ENCODE data around the gene MGAT4B.

The MGAT4B gene

GRCh38 chr5:179767496-179768100, 39.1 kb downstream of the MGAT4B start:
- DNase-seq = no peak

DNA sequence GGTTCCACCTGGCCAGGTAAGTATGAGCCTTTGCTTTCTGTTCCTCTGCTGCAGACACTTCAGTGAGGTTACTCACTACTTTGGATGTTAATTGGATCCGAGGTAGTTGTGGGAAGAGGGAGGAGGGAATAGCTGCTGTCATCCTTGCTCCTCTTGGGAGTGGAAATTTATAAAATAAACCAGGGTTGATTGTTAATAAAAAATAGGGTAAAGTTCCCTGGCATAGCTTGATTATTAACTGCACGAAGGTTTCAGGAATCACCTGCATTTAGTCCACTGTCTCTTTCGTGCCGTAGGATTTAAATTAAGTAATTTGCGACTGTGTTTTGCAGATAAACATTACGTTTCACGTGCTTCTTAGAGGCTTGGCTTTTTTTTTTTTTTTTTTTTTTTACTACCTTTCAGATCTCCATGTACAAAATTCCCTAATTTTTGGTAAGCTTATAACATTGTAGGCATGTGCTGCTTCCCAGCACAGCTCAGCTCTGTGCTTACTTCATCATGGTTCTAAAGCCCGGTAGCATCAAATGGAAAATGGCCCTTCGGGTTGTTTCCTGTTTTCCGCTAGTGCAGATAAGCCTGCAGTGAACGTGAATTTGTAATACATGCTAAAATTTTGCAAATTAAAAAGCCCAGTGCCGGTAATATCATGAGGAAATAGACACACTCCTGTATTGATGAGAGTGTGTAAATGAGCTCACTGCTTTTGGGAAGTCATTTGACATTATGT, 39.8 kb downstream of the MGAT4B start:
- no peak for DNase-seq

GRCh38 chr5:179766021-179766725, 40.5 kb downstream of the MGAT4B start:
- no peak for DNase-seq

DNA sequence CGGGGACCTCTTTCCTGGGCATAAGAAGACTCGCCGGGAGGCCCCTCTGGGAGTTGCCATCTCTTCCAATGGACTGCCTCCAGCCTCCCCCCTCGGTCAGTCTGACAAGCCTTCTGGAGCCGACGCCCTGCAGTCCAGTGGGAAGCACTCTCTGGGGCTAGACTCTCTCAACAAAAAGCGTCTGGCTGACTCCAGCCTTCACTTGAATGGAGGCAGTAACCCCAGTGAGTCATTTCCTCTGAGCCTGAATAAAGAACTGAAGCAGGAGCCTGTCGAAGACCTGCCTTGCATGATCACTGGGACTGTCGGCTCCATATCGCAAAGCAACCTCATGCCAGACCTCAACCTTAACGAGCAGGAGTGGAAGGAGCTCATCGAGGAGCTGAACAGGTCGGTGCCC, 41.3 kb downstream of the MGAT4B start:
- no peak for DNase-seq

GRCh38 chr5:179764056-179764455, 42.6 kb downstream of the MGAT4B start:
- DNase-seq = no peak

DNA sequence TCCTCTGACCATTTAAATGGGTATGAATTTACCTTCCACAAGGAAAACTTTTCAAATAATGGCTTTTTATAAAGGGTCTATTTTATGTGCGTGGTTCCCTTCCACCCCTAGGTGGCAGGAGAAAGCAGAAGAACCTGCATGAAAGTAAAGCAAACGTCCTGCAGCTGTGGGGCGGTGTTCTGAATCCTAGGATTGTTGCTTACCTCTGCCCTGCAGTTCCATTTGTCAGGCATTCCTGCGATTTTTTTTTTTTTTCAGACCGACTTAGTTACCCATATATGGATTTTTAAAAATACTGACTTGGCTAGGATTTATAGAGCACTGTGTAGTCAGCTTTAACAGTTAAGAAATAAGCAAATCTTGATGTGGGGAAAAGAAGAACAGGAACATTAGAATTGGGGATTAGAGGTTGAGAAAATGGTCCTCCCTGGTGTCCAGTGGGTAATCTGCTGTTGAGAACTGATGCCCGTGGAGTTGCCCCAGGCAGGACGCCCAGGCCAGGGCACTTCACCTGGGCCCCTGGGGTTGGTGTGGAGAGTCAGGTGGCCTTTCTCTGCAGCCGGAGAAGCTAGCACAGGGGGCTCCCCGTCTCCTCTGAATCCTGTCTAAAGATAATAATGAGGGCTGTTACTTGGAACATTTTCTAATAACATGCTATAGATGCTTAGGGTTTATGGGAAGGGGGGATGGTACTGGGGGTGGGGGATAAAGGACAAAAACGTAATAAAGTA, 43.3 kb downstream of the MGAT4B start:
- DNase-seq = no peak

GRCh38 chr5:179762781-179763176, 43.9 kb downstream of the MGAT4B start:
- no peak for DNase-seq

GRCh38 chr5:179762079-179762780, 44.4 kb downstream of the MGAT4B start:
- no peak for DNase-seq

- DNase-seq = no peak
Observed at GRCh38 chr5:179759581-179760551, 46.8 kb downstream of the MGAT4B start.

DNA sequence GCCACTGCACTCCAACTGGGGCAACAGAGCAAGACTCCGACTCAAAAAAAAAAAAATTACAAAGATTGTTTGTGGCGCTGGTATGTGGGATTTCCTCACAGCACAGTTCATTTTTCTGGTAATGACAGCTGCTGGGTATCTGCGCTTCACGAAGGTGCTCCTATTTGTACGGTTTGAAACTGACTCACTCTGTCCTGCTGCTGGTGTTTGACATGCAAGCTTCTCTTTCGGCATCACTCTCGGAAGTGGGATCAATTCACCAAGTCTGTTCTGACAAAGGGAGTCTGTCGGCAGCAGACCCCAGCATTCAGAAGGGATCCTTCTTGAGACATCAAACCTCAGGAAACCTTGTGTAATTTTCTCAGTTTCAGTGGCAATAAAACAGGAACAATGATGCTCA, 47.7 kb downstream of the MGAT4B start:
- no peak for DNase-seq

DNA sequence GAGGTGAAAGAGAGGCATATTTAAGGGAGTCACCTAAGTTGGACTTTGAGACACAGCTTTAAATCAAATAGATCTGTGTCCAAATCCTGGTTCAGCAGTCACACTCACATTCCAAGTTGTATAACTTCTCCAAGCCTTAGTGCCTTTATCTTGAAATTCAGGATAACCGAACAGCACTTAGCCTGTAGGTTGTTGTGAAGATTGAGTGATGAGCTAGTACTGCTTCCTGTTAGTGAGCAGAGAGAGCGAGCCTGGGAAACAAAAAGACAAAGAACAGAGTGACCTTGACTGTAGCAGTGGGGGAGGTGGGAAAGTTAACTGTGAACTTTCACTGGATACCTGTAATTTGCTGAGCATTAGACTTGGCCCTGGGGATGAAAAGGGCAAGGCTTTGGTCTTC, 51.6 kb downstream of the MGAT4B start:
- DNase-seq = no peak

- DNase-seq = no peak
Observed at GRCh38 chr5:179753971-179754370, 52.7 kb downstream of the MGAT4B start.

DNA sequence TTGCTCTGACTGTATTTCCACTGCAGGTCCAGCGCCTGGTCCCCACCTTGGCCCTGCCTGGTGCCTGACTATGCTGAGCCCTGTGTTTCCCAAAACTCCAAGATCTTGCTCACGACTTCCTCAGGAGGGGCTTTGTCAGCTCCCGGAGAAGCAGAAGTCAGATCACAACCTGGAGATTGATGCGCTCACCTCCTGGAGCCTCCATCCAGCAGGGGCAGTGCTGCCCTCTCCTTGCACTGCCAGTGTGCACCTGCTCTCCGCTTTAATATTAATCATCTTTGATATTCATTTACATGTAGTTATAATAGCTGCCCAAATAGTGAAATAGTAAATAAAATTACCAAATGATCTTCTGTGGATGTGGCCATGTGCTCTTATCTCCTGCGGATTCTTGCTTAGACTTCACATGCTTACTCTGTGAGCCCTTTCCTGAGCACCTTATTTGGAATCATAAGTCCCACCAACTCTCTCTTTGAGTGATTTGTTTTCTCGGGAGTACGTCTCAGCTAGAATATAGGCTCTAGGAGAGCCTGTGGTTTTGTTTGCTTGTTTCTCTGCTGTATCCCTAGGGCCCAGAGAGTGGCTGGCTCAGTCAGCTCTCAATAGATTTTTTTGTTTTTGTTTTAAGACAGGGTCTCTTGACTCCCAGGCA, 56.7 kb downstream of the MGAT4B start:
- DNase-seq = no peak

DNA sequence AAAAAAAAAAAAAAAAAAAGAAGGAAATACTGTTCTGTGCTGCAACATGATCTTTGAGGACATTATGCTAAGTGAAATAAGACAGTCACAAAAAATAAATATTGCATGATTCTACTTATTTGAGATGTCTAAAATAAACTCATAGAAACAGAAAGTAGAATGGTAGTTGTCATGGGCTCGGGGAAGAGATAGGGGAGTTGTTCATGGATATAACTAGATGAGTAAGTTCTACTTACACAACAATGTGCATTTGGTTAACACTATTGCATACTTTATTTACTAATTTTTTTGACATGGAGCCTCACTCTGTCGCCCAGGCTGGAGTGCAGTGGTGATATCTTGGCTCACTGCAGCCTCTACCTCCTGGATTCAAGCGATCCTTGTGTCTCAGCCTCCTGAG, 58.9 kb downstream of the MGAT4B start:
- DNase-seq = no peak
